SJCRH30 (cell line): Measurements from ENCODE around the gene NKG7. TPM values are rescaled to one million over a fixed set of nuclear protein-coding genes. Genes with fewer than 3 reads are reported as not detected.

Source experiments
- DNase-seq, 2 experiments: peaks; one replicate each; pipeline ENCODE4 v3.0.0-alpha.2; 2015 to 2020
- H3K27ac ChIP-seq: fragments of 250-450 bp; sonication (Bioruptor Pico); 2 replicates; pipeline ENCODE4 v1.5.1; 2020; ENCODE audit warnings: mild to moderate bottlenecking, moderate library complexity
- H3K27me3 ChIP-seq: fragments of 250-450 bp; sonication (Bioruptor Pico); 2 replicates; pipeline ENCODE4 v1.5.1; 2020; ENCODE audit warnings: mild to moderate bottlenecking, moderate library complexity
- H3K36me3 ChIP-seq: fragments of 250-450 bp; sonication (Bioruptor Pico); 2 replicates; pipeline ENCODE4 v1.5.1; 2020; ENCODE audit warnings: mild to moderate bottlenecking, moderate library complexity
- H3K4me1 ChIP-seq: fragments of 250-450 bp; sonication (Bioruptor Pico); 2 replicates; pipeline ENCODE4 v1.5.1; 2020; ENCODE audit warnings: mild to moderate bottlenecking, moderate library complexity
- H3K4me3 ChIP-seq: fragments of 250-450 bp; sonication (Bioruptor Pico); 2 replicates; pipeline ENCODE4 v1.5.1; 2020; ENCODE audit warnings: mild to moderate bottlenecking, moderate library complexity
- H3K9me3 ChIP-seq: fragments of 250-450 bp; sonication (Bioruptor Pico); replicated peaks from 2 replicates; pipeline ENCODE4 v1.5.1; 2020; ENCODE audit warnings: mild to moderate bottlenecking, moderate library complexity
- total RNA-seq: library from RNA; depleted of rRNA; stranded (reverse); fragments of >200 nt; shearing (Covaris generic); gene quantifications from 2 replicates; pipeline ENCODE4 v1.2.3, GENCODE V29; 2014; rRNA removed

The NKG7 gene
- total RNA-seq, 1 experiment from 2014 or later: not detected

- Histone ChIP-seq H3K27ac (no peak overlapping the region), H3K9me3 (no peaks in the 10 kb centered on the region), H3K4me1 (no peaks in the 10 kb centered on the region), H3K4me3 (no peak overlapping the region), H3K36me3 (no peaks in the 10 kb centered on the region), H3K27me3 (no peaks in the 10 kb centered on the region)
- DNase-seq: no peak
These were observed 48.8 kb downstream of the NKG7 start for GRCh38 chr19:51323481-51324166.

GRCh38 chr19:51321799-51322198, 50.7 kb downstream of the NKG7 start:
- Histone ChIP-seq H3K4me1 (no peaks in the 10 kb centered on the region), H3K27me3 (no peaks in the 10 kb centered on the region), H3K9me3 (no peaks in the 10 kb centered on the region), H3K27ac (no peak overlapping the region), H3K36me3 (no peaks in the 10 kb centered on the region), H3K4me3 (no peak overlapping the region)
- DNase-seq: no peak

Other genes with a start within 250 kb of the NKG7 start
- gene SIGLEC9, start 247.7 kb downstream of the NKG7 start, total RNA-seq: not detected in 2 replicates
- not detected in 2 replicates for gene SIGLEC7, start 230.4 kb downstream of the NKG7 start, total RNA-seq
- 0.35 and 0.89 TPM in 2 replicates for gene CD33, start 147.6 kb downstream of the NKG7 start, total RNA-seq
- not detected in 2 replicates for gene SIGLECL1, start 121.6 kb downstream of the NKG7 start, total RNA-seq
- not detected in 2 replicates for gene IGLON5, start 61.0 kb downstream of the NKG7 start, total RNA-seq
- gene VSIG10L, start 30.5 kb downstream of the NKG7 start, total RNA-seq: 0.10 and 0.28 TPM in 2 replicates
- 14.3 and 18.6 TPM in 2 replicates for gene ETFB, start 6.3 kb downstream of the NKG7 start, total RNA-seq
- not detected in 2 replicates for gene CLDND2, start 3.7 kb downstream of the NKG7 start, total RNA-seq
- not detected in 2 replicates for gene LIM2, start 15.3 kb upstream of the NKG7 start, total RNA-seq
- not detected in 2 replicates for gene C19orf84, start 17.9 kb upstream of the NKG7 start, total RNA-seq
- not detected in 2 replicates for gene SIGLEC10, start 45.0 kb upstream of the NKG7 start, total RNA-seq
- gene SIGLEC8, start 85.8 kb upstream of the NKG7 start, total RNA-seq: not detected in 2 replicates
- gene CEACAM18, start 105.9 kb upstream of the NKG7 start, total RNA-seq: not detected in 2 replicates
- not detected in 2 replicates for gene SIGLEC12, start 129.1 kb upstream of the NKG7 start, total RNA-seq
- gene SIGLEC6, start 159.0 kb upstream of the NKG7 start, total RNA-seq: not detected in 2 replicates
- 4.4 and 4.7 TPM in 2 replicates for gene ZNF175, start 198.6 kb upstream of the NKG7 start, total RNA-seq